ENCODE results near the gene NLGN1.

The NLGN1 gene

GRCh38 chr3:173761161-173761560 is 363.6 kb downstream of the NLGN1 start:
- ATAC-seq, result no peak

DNA sequence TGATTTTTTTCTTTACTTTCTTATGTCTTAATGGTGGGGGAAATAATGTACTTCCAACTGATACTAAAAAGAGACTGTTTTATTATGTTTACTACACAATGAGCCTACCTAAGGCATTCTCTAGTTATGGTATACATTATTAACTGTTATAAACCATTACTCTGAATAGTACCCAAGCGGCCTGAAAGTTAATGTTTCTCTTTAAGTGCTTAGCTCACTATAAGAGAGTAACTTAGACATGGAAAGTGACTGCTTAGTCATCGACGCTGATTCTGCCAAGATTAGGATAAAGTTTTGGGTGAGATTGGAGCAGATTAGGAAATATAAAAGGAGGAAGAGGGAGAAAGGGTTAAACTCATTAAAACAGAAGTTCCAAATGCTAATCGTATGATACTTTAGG is 365.0 kb downstream of the NLGN1 start:
- ATAC-seq, result 0 out of 3 replicates have a peak, but pooled peaks have one; percentile 28
- no peak for TF ChIP-seq ZNF70 (CRISPR knock-in tag; IDR thresholded peaks at IDR 0.05)
- no peak for TF ChIP-seq ESRRG (CRISPR knock-in tag; IDR thresholded peaks at IDR 0.05)
- TF ChIP-seq CSRNP3 (CRISPR knock-in tag; IDR thresholded peaks at IDR 0.05), result no peak
- TF ChIP-seq ZNF565 (CRISPR knock-in tag; conservative IDR thresholded peaks at IDR 0.05; ENCODE audit: low read depth), result no peak
- TF ChIP-seq ZFP3 (CRISPR knock-in tag; IDR thresholded peaks at IDR 0.05), result no peak
- TF ChIP-seq TOX (CRISPR knock-in tag; IDR thresholded peaks at IDR 0.05; ENCODE audit: borderline replicate concordance), result no peak
- no peak for TF ChIP-seq CREB5 (CRISPR knock-in tag; IDR thresholded peaks at IDR 0.05; ENCODE audit: low read depth)
- TF ChIP-seq CSDC2 (CRISPR knock-in tag; IDR thresholded peaks at IDR 0.05), result no peak
- TF ChIP-seq ARNTL (CRISPR knock-in tag; IDR thresholded peaks at IDR 0.05; ENCODE audit: borderline replicate concordance, low read depth), result no peak
- TF ChIP-seq ZNF8 (CRISPR knock-in tag; IDR thresholded peaks at IDR 0.05), result no peak
- no peak for TF ChIP-seq SNAI2 (CRISPR knock-in tag; IDR thresholded peaks at IDR 0.05)

More at GRCh38 chr3:173761161-173761560, 363.6 kb downstream of the NLGN1 start:
- TF ChIP-seq ARNTL (CRISPR knock-in tag; IDR thresholded peaks at IDR 0.05; ENCODE audit: borderline replicate concordance, low read depth), result no peak
- no peak for TF ChIP-seq ZNF70 (CRISPR knock-in tag; IDR thresholded peaks at IDR 0.05)
- no peak for TF ChIP-seq ZNF565 (CRISPR knock-in tag; conservative IDR thresholded peaks at IDR 0.05; ENCODE audit: low read depth)
- TF ChIP-seq ZC3H10 (CRISPR knock-in tag; IDR thresholded peaks at IDR 0.05), result no peak
- TF ChIP-seq PPARA (CRISPR knock-in tag; IDR thresholded peaks at IDR 0.05; ENCODE audit: borderline replicate concordance), result no peak
- no peak for TF ChIP-seq GLIS3 (CRISPR knock-in tag; IDR thresholded peaks at IDR 0.05)
- TF ChIP-seq ESRRG (CRISPR knock-in tag; IDR thresholded peaks at IDR 0.05), result no peak
- no peak for TF ChIP-seq SNAI2 (CRISPR knock-in tag; IDR thresholded peaks at IDR 0.05)
- TF ChIP-seq ISL1 (CRISPR knock-in tag; IDR thresholded peaks at IDR 0.05), result no peak
- no peak for TF ChIP-seq OSR1 (CRISPR knock-in tag; IDR thresholded peaks at IDR 0.05)
- TF ChIP-seq POU6F1 (CRISPR knock-in tag; IDR thresholded peaks at IDR 0.05; ENCODE audit: borderline replicate concordance, low read depth), result no peak
- no peak for TF ChIP-seq BACH2 (CRISPR knock-in tag; IDR thresholded peaks at IDR 0.05; ENCODE audit: borderline replicate concordance)
- TF ChIP-seq RARB (CRISPR knock-in tag; IDR thresholded peaks at IDR 0.05), result no peak
- TF ChIP-seq CREB5 (CRISPR knock-in tag; IDR thresholded peaks at IDR 0.05; ENCODE audit: low read depth), result no peak
- TF ChIP-seq ZFP3 (CRISPR knock-in tag; IDR thresholded peaks at IDR 0.05), result no peak
- no peak for TF ChIP-seq CSRNP3 (CRISPR knock-in tag; IDR thresholded peaks at IDR 0.05)
- TF ChIP-seq ZNF8 (CRISPR knock-in tag; IDR thresholded peaks at IDR 0.05), result no peak
- TF ChIP-seq CSDC2 (CRISPR knock-in tag; IDR thresholded peaks at IDR 0.05), result no peak
- TF ChIP-seq, protein P1, sequence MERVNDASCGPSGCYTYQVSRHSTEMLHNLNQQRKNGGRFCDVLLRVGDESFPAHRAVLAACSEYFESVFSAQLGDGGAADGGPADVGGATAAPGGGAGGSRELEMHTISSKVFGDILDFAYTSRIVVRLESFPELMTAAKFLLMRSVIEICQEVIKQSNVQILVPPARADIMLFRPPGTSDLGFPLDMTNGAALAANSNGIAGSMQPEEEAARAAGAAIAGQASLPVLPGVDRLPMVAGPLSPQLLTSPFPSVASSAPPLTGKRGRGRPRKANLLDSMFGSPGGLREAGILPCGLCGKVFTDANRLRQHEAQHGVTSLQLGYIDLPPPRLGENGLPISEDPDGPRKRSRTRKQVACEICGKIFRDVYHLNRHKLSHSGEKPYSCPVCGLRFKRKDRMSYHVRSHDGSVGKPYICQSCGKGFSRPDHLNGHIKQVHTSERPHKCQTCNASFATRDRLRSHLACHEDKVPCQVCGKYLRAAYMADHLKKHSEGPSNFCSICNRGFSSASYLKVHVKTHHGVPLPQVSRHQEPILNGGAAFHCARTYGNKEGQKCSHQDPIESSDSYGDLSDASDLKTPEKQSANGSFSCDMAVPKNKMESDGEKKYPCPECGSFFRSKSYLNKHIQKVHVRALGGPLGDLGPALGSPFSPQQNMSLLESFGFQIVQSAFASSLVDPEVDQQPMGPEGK (CRISPR knock-in tag; IDR thresholded peaks at IDR 0.05; ENCODE audit: borderline replicate concordance), result no peak
- TF ChIP-seq TSHZ2 (CRISPR knock-in tag; IDR thresholded peaks at IDR 0.05), result no peak

All from SK-N-SH treated with all-trans-retinoic acid at 6 μM for 48 hours (cell line).